Liver (tissue), 9 donors: ENCODE results near the gene PLCB4. TPM values are rescaled to one million over a fixed set of nuclear protein-coding genes. Genes with fewer than 3 reads are reported as not detected.

Experiments
- DNase-seq: peaks from one replicate; pipeline ENCODE4 v3.0.0-alpha.2; 2017; ENCODE audit warnings: low spot score
- H3K27ac ChIP-seq, 2 donors: one replicate each; pipeline ENCODE4 v1.7.0; 2013; ENCODE audit warnings: inconsistent platforms in 2 of 2, low read length in 2 of 2, control low read depth in 1 of 2, low read depth in 1 of 2, mild to moderate bottlenecking in 1 of 2
- H3K27me3 ChIP-seq, 4 donors: one replicate each; pipeline versions ENCODE4 v1.6.1 to v1.7.0; 2013; ENCODE audit warnings: low read length in 3 of 4, inconsistent platforms in 1 of 4, mild to moderate bottlenecking in 1 of 4, moderate library complexity in 1 of 4; ENCODE audit not compliant: control insufficient read depth in 4 of 4, insufficient read depth in 4 of 4
- H3K36me3 ChIP-seq, 4 donors: one replicate each; pipeline versions ENCODE4 v1.6.1 to v1.7.0; 2013; ENCODE audit warnings: low read length in 3 of 4, mild to moderate bottlenecking in 3 of 4, low read depth in 1 of 4, moderate library complexity in 1 of 4; ENCODE audit not compliant: control insufficient read depth in 4 of 4, insufficient read depth in 3 of 4
- H3K4me1 ChIP-seq, 4 donors: one replicate each; pipeline versions ENCODE4 v1.6.1 to v1.7.0; 2013; ENCODE audit warnings: low read length in 3 of 4, mild to moderate bottlenecking in 3 of 4, moderate library complexity in 1 of 4; ENCODE audit not compliant: control insufficient read depth in 4 of 4, insufficient read depth in 4 of 4
- H3K4me3 ChIP-seq, 3 donors: one replicate each; pipeline versions ENCODE4 v1.6.1 to v1.7.0; 2013; ENCODE audit warnings: low read length in 3 of 3, control low read depth in 1 of 3, low read depth in 1 of 3, mild to moderate bottlenecking in 1 of 3
- H3K9ac ChIP-seq, 2 donors: one replicate each; pipeline ENCODE4 v1.7.0; 2013; ENCODE audit warnings: low read length in 2 of 2, mild to moderate bottlenecking in 2 of 2, moderate library complexity in 2 of 2, control low read depth in 1 of 2, low read depth in 1 of 2
- H3K9me3 ChIP-seq, 4 donors: one replicate each; pipeline versions ENCODE4 v1.6.1 to v1.7.0; 2013; ENCODE audit warnings: low read length in 3 of 4; ENCODE audit not compliant: control insufficient read depth in 4 of 4
- EGR1 ChIP-seq, 2 donors: IDR thresholded peaks; 2 replicates each; pipeline ENCODE4 v1.6.1; 2016 to 2018; ENCODE audit warnings: antibody characterized with exemption in 2 of 2, low read depth in 2 of 2
- FOXA2 ChIP-seq: IDR thresholded peaks from 2 replicates; pipeline ENCODE4 v1.6.1; 2016; ENCODE audit warnings: antibody characterized with exemption
- GABPA ChIP-seq, 2 donors: IDR thresholded peaks in 1 of 2; conservative IDR thresholded peaks in 1 of 2; 2 replicates each; pipeline ENCODE4 v1.6.1; 2016; ENCODE audit warnings: antibody characterized with exemption in 2 of 2, mild to moderate bottlenecking in 1 of 2, moderate library complexity in 1 of 2
- HNF4A ChIP-seq, 2 donors: conservative IDR thresholded peaks; 2 replicates each; pipeline ENCODE4 v1.6.1; 2016; ENCODE audit warnings: antibody characterized with exemption in 2 of 2, mild to moderate bottlenecking in 2 of 2
- HNF4G ChIP-seq: IDR thresholded peaks from 2 replicates; pipeline ENCODE4 v1.6.1; 2016; ENCODE audit warnings: antibody characterized with exemption
- JUND ChIP-seq, 2 donors: IDR thresholded peaks; 2 replicates each; pipeline ENCODE4 v1.6.1; 2016; ENCODE audit warnings: antibody characterized with exemption in 2 of 2
- NR2F2 ChIP-seq: IDR thresholded peaks from 2 replicates; pipeline ENCODE4 v1.6.1; 2016; ENCODE audit warnings: antibody characterized with exemption
- RAD21 ChIP-seq, 2 donors: IDR thresholded peaks; 2 replicates each; pipeline ENCODE4 v1.6.1; 2016; ENCODE audit warnings: antibody characterized with exemption in 2 of 2, mild to moderate bottlenecking in 2 of 2
- RXRA ChIP-seq, 2 donors: IDR thresholded peaks; 2 replicates each; pipeline ENCODE4 v1.6.1; 2017 to 2018; ENCODE audit warnings: antibody characterized with exemption in 2 of 2, mild to moderate bottlenecking in 1 of 2
- SP1 ChIP-seq: IDR thresholded peaks from 2 replicates; pipeline ENCODE4 v1.6.1; 2018; ENCODE audit warnings: antibody characterized with exemption, mild to moderate bottlenecking
- TAF1 ChIP-seq: conservative IDR thresholded peaks from 2 replicates; pipeline ENCODE4 v1.6.1; 2016; ENCODE audit warnings: antibody characterized with exemption, mild to moderate bottlenecking
- YY1 ChIP-seq: IDR thresholded peaks from 2 replicates; pipeline ENCODE4 v1.6.1; 2016; ENCODE audit warnings: antibody characterized with exemption, mild to moderate bottlenecking
- WGBS: extraction: QIAGEN DNeasy Blood & Tissue Kit; methylation state at CpG from one replicate; pipeline ENCODE4 v1.1.7; 2013; 5-methylcytosine and 5-hydroxymethylcytosine counted together
- polyA plus RNA-seq, 2 donors: library from polyadenylated mRNA; stranded (reverse) in 1 of 2; unstranded in 1 of 2; fragments of 200-250 nt in 1 of 2; fragments of >200 nt in 1 of 2; fragmentation: Nextera tagmentation in 1 of 2; extraction: Ambion mirVana in 1 of 2; gene quantifications; one replicate each; pipeline versions ENCODE4 v1.2.1 to v1.2.3, GENCODE V29; 2013 to 2015
- total RNA-seq, 2 donors: library from RNA; depleted of rRNA; stranded (reverse); fragments of >200 nt; gene quantifications; one replicate each; pipeline ENCODE4 v1.2.3, GENCODE V29; 2014
- TF ChIP-seq, protein P1 (sequence below): IDR thresholded peaks from 2 replicates; pipeline ENCODE4 v1.6.1; 2016; ENCODE audit warnings: antibody characterized with exemption, mild to moderate bottlenecking
- TF ChIP-seq, protein P2 (sequence below): IDR thresholded peaks from 2 replicates; pipeline ENCODE4 v1.6.1; 2016; ENCODE audit warnings: antibody characterized with exemption
- TF ChIP-seq, protein P3 (sequence below): IDR thresholded peaks from 2 replicates; pipeline ENCODE4 v1.6.1; 2016; ENCODE audit warnings: antibody characterized with exemption
- TF ChIP-seq, protein P4 (sequence below): IDR thresholded peaks from 2 replicates; pipeline ENCODE4 v1.6.1; 2016; ENCODE audit warnings: antibody characterized with exemption
- donor health status: healthy.
- donor health status: healthy.
- donor health status: healthy.
- donor health status: healthy.
- donor health status: healthy.

The PLCB4 gene
- total and polyA plus RNA-seq, 4 donors: 0.14 to 0.67 (median 0.30) TPM

DNA sequence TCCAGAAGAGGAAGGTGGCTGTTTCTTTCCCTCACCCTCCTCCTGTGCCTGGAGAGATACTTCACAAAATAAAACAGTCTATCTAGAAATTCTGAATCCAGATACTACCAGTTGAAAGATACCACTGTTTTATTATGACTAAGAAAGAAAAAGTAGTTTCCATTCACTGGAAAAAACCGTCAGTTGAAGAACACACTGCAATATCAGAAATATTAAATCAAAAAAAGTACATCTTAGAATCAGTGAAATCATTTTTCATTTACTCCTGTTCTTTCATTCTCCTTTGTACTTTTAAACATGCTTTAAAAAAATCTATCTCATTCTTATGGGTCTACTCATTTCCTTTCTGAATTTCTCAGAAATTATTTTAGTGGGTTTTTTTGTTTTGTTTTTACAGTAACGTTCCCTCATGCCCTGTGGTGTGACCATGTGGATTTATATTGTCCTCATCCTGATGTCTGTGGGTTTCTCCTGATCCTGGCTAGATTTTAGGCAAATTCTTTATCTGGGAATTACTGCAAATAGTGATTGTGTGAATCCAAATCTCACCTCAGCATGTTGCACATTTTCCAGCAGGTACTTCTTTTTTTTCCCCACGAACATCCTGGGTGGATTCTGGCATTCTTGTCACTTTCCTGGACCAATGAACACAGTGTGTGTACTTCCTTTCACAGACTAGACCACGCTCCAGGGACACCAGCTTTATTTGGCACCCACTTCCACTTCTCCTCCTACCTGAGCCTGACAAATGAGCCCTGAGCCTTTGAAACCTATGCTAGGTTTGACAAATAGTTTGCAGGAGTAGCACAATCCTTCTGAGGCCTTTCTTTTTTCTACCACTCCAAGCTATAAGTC, 331.5 kb downstream of the PLCB4 start:
- WGBS: 62% methylated on average over 4 of the region's 4 CpGs
- no peaks in the 10 kb centered on the region for H3K36me3 ChIP-seq
- H3K4me1 ChIP-seq: no peaks in the 10 kb centered on the region
- TF ChIP-seq YY1: no peak
- no peak for TF ChIP-seq RXRA (IDR thresholded peaks at IDR 0.05)
- TF ChIP-seq, protein P1, sequence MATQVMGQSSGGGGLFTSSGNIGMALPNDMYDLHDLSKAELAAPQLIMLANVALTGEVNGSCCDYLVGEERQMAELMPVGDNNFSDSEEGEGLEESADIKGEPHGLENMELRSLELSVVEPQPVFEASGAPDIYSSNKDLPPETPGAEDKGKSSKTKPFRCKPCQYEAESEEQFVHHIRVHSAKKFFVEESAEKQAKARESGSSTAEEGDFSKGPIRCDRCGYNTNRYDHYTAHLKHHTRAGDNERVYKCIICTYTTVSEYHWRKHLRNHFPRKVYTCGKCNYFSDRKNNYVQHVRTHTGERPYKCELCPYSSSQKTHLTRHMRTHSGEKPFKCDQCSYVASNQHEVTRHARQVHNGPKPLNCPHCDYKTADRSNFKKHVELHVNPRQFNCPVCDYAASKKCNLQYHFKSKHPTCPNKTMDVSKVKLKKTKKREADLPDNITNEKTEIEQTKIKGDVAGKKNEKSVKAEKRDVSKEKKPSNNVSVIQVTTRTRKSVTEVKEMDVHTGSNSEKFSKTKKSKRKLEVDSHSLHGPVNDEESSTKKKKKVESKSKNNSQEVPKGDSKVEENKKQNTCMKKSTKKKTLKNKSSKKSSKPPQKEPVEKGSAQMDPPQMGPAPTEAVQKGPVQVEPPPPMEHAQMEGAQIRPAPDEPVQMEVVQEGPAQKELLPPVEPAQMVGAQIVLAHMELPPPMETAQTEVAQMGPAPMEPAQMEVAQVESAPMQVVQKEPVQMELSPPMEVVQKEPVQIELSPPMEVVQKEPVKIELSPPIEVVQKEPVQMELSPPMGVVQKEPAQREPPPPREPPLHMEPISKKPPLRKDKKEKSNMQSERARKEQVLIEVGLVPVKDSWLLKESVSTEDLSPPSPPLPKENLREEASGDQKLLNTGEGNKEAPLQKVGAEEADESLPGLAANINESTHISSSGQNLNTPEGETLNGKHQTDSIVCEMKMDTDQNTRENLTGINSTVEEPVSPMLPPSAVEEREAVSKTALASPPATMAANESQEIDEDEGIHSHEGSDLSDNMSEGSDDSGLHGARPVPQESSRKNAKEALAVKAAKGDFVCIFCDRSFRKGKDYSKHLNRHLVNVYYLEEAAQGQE: no peak
- no peak for TF ChIP-seq RAD21 (IDR thresholded peaks at IDR 0.05)
- TF ChIP-seq, protein P2, sequence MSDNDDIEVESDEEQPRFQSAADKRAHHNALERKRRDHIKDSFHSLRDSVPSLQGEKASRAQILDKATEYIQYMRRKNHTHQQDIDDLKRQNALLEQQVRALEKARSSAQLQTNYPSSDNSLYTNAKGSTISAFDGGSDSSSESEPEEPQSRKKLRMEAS: no peak
- no peak for TF ChIP-seq NR2F2
- no peak for TF ChIP-seq JUND (IDR thresholded peaks at IDR 0.05)
- H3K9me3 ChIP-seq: no peaks in the 10 kb centered on the region
- H3K9ac ChIP-seq: no peak overlapping the region
- H3K4me3 ChIP-seq: no peak overlapping the region
- no peak overlapping the region for H3K27ac ChIP-seq
- H3K27me3 ChIP-seq: peaks cover 0 to 3% (median 0%) of the 10 kb centered on the region in 4 donors
- DNase-seq: no peak

DNA sequence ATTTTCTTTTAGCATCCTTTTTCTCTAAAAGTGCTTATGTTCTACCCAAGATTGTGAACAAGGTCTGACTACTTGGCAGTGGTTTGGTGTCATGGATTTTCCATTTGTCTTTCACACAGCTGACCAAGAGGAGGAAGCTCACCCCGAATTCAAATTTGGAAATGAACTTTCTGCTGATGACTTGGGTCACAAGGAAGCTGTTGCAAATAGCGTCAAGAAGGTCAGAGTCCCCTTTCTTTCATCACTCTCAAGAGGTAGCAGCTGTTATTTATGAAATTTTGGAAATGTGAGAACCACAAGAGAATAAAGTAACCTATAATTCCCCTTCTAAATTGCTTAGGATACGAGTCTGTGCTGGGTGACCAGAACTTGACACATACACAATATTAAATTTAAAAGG, 332.5 kb downstream of the PLCB4 start:
- Histone ChIP-seq H3K27me3 (peaks cover 0 to 3% (median 0%) of the 10 kb centered on the region in 4 donors), H3K27ac (no peak overlapping the region), H3K4me1 (no peaks in the 10 kb centered on the region), H3K4me3 (no peak overlapping the region), H3K36me3 (no peaks in the 10 kb centered on the region), H3K9me3 (no peaks in the 10 kb centered on the region), H3K9ac (no peak overlapping the region)
- WGBS: 63% methylated on average over 3 of the region's 3 CpGs
- DNase-seq: no peak
- TF ChIP-seq RXRA (IDR thresholded peaks at IDR 0.05) (no peak), FOXA2 (no peak), JUND (IDR thresholded peaks at IDR 0.05) (no peak), TAF1 (no peak), RAD21 (IDR thresholded peaks at IDR 0.05) (no peak), EGR1 (IDR thresholded peaks at IDR 0.05; ENCODE audit: low read depth in 2 of 2) (no peak), GABPA (IDR thresholded peaks at IDR 0.05 in 1 of 2, conservative IDR thresholded peaks at IDR 0.05 in 1 of 2) (no peak), SP1 (no peak), HNF4G (no peak), HNF4A (conservative IDR thresholded peaks at IDR 0.05) (no peak)
- TF ChIP-seq, protein P2: no peak
- TF ChIP-seq, protein P3, sequence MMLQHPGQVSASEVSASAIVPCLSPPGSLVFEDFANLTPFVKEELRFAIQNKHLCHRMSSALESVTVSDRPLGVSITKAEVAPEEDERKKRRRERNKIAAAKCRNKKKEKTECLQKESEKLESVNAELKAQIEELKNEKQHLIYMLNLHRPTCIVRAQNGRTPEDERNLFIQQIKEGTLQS: no peak
- TF ChIP-seq, protein P4, sequence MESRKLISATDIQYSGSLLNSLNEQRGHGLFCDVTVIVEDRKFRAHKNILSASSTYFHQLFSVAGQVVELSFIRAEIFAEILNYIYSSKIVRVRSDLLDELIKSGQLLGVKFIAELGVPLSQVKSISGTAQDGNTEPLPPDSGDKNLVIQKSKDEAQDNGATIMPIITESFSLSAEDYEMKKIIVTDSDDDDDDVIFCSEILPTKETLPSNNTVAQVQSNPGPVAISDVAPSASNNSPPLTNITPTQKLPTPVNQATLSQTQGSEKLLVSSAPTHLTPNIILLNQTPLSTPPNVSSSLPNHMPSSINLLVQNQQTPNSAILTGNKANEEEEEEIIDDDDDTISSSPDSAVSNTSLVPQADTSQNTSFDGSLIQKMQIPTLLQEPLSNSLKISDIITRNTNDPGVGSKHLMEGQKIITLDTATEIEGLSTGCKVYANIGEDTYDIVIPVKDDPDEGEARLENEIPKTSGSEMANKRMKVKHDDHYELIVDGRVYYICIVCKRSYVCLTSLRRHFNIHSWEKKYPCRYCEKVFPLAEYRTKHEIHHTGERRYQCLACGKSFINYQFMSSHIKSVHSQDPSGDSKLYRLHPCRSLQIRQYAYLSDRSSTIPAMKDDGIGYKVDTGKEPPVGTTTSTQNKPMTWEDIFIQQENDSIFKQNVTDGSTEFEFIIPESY: no peak
- TF ChIP-seq, protein P1: no peak
